HL-60 (cell line): ENCODE data around the gene ADPRH.

Experiments
- DNase-seq, 2 experiments: peaks; one replicate each; pipeline ENCODE4 v3.0.0-alpha.2; 2010 to 2020; ENCODE audit warnings: low read depth in 1 of 2, low spot score in 1 of 2
- H3K27ac ChIP-seq: fragments of 250-450 bp; sonication (Bioruptor Pico); replicated peaks from 2 replicates; pipeline ENCODE4 v1.5.1; 2020; ENCODE audit warnings: mild to moderate bottlenecking, moderate library complexity
- H3K27me3 ChIP-seq: fragments of 250-450 bp; sonication (Bioruptor Pico); 2 replicates; pipeline ENCODE4 v1.5.1; 2021; ENCODE audit warnings: mild to moderate bottlenecking, moderate library complexity; ENCODE audit not compliant: insufficient read depth, poor library complexity, severe bottlenecking
- H3K4me3 ChIP-seq: replicated peaks from 2 replicates; pipeline ENCODE4 v1.5.1; 2011; ENCODE audit warnings: mild to moderate bottlenecking, control low read depth, low read length; ENCODE audit not compliant: insufficient read depth
- GABPA ChIP-seq: IDR thresholded peaks from 2 replicates; pipeline ENCODE4 v1.6.1; 2012; ENCODE audit warnings: low read depth
- POLR2AphosphoS5 ChIP-seq: IDR thresholded peaks from 2 replicates; pipeline ENCODE4 v1.6.1; 2012; ENCODE audit warnings: low read depth
- SPI1 ChIP-seq: IDR thresholded peaks from 2 replicates; pipeline ENCODE4 v1.6.1; 2012; ENCODE audit warnings: low read depth, mild to moderate bottlenecking, borderline replicate concordance
- TF ChIP-seq, protein P1 (sequence below): IDR thresholded peaks from one replicate; pipeline ENCODE4 v1.5.1; 2011; ENCODE audit warnings: low read length, control low read depth, inconsistent platforms; ENCODE audit not compliant: insufficient read depth
- TF ChIP-seq, protein P2 (sequence below): IDR thresholded peaks from 2 replicates; pipeline ENCODE4 v1.6.1; 2012; ENCODE audit warnings: low read depth; ENCODE audit not compliant: insufficient replicate concordance

ADPRH gene

DNA sequence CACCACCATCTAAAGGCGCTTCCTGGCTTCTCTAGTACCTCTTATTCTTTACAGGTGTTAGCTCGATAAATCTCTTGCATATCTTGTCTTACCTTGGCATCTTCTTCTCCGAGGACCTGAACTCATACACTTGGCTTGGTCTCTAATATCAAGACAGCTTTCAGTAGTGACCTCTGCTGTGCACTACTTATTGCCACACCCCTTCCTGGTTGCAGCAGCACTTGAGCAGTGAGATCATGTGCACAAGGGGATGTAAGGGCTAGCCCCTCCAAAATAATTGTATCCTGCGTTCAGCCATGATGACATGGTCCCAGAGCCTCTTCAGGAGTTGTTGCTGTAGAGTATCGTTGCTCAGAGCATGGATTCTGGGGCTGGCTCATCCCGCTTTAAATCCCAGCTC is 17.1 kb downstream of the ADPRH start:
- H3K27me3 ChIP-seq, result no peaks in the 10 kb centered on the region
- TF ChIP-seq GABPA (no peak), POLR2AphosphoS5 (no peak), SPI1 (no peak)
- TF ChIP-seq, protein P1, sequence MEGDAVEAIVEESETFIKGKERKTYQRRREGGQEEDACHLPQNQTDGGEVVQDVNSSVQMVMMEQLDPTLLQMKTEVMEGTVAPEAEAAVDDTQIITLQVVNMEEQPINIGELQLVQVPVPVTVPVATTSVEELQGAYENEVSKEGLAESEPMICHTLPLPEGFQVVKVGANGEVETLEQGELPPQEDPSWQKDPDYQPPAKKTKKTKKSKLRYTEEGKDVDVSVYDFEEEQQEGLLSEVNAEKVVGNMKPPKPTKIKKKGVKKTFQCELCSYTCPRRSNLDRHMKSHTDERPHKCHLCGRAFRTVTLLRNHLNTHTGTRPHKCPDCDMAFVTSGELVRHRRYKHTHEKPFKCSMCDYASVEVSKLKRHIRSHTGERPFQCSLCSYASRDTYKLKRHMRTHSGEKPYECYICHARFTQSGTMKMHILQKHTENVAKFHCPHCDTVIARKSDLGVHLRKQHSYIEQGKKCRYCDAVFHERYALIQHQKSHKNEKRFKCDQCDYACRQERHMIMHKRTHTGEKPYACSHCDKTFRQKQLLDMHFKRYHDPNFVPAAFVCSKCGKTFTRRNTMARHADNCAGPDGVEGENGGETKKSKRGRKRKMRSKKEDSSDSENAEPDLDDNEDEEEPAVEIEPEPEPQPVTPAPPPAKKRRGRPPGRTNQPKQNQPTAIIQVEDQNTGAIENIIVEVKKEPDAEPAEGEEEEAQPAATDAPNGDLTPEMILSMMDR, result no peak
- TF ChIP-seq, protein P2, sequence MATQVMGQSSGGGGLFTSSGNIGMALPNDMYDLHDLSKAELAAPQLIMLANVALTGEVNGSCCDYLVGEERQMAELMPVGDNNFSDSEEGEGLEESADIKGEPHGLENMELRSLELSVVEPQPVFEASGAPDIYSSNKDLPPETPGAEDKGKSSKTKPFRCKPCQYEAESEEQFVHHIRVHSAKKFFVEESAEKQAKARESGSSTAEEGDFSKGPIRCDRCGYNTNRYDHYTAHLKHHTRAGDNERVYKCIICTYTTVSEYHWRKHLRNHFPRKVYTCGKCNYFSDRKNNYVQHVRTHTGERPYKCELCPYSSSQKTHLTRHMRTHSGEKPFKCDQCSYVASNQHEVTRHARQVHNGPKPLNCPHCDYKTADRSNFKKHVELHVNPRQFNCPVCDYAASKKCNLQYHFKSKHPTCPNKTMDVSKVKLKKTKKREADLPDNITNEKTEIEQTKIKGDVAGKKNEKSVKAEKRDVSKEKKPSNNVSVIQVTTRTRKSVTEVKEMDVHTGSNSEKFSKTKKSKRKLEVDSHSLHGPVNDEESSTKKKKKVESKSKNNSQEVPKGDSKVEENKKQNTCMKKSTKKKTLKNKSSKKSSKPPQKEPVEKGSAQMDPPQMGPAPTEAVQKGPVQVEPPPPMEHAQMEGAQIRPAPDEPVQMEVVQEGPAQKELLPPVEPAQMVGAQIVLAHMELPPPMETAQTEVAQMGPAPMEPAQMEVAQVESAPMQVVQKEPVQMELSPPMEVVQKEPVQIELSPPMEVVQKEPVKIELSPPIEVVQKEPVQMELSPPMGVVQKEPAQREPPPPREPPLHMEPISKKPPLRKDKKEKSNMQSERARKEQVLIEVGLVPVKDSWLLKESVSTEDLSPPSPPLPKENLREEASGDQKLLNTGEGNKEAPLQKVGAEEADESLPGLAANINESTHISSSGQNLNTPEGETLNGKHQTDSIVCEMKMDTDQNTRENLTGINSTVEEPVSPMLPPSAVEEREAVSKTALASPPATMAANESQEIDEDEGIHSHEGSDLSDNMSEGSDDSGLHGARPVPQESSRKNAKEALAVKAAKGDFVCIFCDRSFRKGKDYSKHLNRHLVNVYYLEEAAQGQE, result no peak
- H3K27ac ChIP-seq, result no peak overlapping the region
- H3K4me3 ChIP-seq, result no peak overlapping the region
- peak in 1 of 2 experiments; percentile 11 for DNase-seq

DNA sequence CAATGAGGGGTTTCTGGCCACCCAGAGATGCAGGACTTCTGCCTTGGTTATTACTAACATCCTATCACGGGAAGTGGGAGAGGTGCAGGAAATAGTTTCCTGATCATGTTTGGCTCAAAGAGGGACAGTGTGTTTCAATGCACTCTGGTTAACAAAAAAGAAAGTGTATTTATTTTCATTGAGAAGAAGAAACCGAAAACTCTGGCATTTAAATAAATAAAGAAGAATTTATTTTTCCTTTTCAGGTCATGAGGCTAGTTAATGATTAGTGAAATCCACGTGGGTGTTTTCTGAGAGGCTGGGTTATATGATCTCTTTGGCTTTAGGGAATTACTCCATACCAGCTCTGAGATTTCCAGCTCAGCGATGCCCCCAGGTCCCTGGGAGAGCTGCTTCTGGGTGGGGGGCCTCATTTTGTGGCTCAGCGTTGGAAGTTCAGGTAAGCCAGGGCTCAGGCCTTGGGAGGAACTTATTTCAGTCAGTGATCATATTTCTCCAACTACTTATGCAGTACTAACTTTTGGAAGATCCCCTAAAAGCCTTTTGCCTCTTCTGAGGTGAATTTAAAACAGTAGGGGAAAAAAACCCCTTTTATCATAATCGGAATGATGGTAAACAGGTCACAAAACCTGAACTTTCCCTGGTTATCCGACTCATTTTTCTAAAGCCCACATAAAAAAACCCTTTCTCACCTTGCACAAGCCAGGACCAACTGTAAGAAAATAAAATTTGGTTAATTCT is 18.4 kb downstream of the ADPRH start, which contains the start of gene PLA1A:
PLA1A (plus strand) TSS at position 338 of the 741 bp plus-strand sequence; CDS start at position 367, 29 bp downstream.
- no peak for DNase-seq
- Histone ChIP-seq H3K4me3 (no peak within 1 kb of the TSS), H3K27me3 (no peaks in the 10 kb centered on the region), H3K27ac (no peak within 1 kb of the TSS)
- no peak for TF ChIP-seq POLR2AphosphoS5
- TF ChIP-seq, protein P1, result no peak
- TF ChIP-seq, protein P2, result no peak

DNA sequence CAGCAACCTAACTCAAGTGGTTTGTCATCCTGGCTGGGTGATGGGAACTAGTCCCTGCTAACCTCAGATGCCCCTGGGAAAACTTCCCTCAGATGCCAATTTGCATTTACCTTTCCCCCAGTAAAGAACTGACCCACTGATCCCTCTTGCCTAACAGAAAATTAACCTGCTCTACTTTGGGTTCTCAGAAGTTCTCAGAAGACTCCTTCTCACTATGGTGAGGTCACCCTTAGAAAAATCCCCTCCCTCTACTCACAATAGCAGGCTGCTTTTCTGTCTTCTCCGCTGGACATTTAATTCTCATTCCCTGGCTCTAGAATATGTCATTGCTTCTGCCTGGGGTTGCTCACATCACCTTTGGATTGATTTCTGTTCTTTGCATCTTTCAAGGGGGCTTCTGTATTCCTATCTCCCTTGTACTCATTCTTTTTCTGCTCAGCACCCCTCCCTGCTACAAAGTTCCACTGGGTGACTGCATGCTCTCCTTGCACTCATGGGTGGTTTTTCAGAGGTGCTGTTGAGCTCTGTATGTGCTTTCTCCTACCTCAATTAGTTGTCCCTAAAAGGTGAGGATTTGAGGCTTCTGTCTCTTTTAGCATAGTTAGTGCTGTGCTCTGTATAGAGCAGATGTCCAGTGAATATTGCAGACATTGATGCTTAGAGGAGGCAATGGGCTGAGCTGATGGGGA is 19.3 kb downstream of the ADPRH start:
- no peak overlapping the region for H3K27ac ChIP-seq
- TF ChIP-seq POLR2AphosphoS5, result no peak
- TF ChIP-seq GABPA, result no peak
- TF ChIP-seq, protein P1, result no peak
- TF ChIP-seq SPI1, result no peak
- TF ChIP-seq, protein P2, result no peak
- no peak for DNase-seq
- no peak overlapping the region for H3K4me3 ChIP-seq
- no peaks in the 10 kb centered on the region for H3K27me3 ChIP-seq
